Activated CD8-positive, alpha-beta T cell treated with anti-CD3 and anti-CD28 coated beads, Interleukin-2, amount 10 ng/mL, durations not matched to agents 7 days and 5 days (primary cell): ENCODE data around the gene RCC2. TPM values are rescaled to one million over a fixed set of nuclear protein-coding genes. Genes with fewer than 3 reads are reported as not detected.
"Not testable (repeated sequence)": the region's sequence is repeated elsewhere in the genome, so short reads cannot be mapped to it uniquely, and the experiment has no call there.

Source experiments
- ATAC-seq: fragments of 150-1000 bp; cut with Tn5 transposase; one replicate; pipeline ENCODE4 v1.10.0; 2021; ENCODE audit warnings: moderate library complexity
- CTCF ChIA-PET: fragments of 350-600 bp; sonication (Branson Sonifier 250); formaldehyde crosslinking; loops from one replicate; lab custom pipeline; 2021; ENCODE audit warnings: antibody characterized with exemption; lab: Charles Lee
- POLR2A ChIA-PET: fragments of 350-600 bp; sonication (Branson Sonifier 250); formaldehyde crosslinking; loops from one replicate; lab custom pipeline; 2021; ENCODE audit warnings: antibody characterized with exemption; lab: Charles Lee
- DNase-seq: peaks from one replicate; pipeline ENCODE4 v3.0.0-alpha.2; 2020
- H3K27ac Mint-ChIP-seq: one replicate; pipeline ENCODE4 v1.8.0; 2021; ENCODE audit warnings: mild to moderate bottlenecking, mixed read lengths
- H3K27me3 Mint-ChIP-seq: one replicate; pipeline ENCODE4 v1.8.0; 2021; ENCODE audit warnings: low read depth, mixed read lengths
- H3K36me3 Mint-ChIP-seq: one replicate; pipeline ENCODE4 v1.8.0; 2021; ENCODE audit warnings: low read depth, mixed read lengths
- H3K4me1 Mint-ChIP-seq: one replicate; pipeline ENCODE4 v1.8.0; 2021; ENCODE audit warnings: low read depth, mixed read lengths
- H3K4me3 Mint-ChIP-seq: one replicate; pipeline ENCODE4 v1.8.0; 2021; ENCODE audit warnings: mild to moderate bottlenecking, mixed read lengths
- H3K9me3 Mint-ChIP-seq: one replicate; pipeline ENCODE4 v1.8.0; 2022; ENCODE audit warnings: mixed read lengths; ENCODE audit not compliant: insufficient read depth
- total RNA-seq, 2 experiments: library from RNA; stranded (reverse); gene quantifications; one replicate each; pipeline ENCODE4 v1.2.3, GENCODE V29; 2021

Gene RCC2
- total RNA-seq = 100 to 1,000 TPM; 151 to 152 TPM

DNA sequence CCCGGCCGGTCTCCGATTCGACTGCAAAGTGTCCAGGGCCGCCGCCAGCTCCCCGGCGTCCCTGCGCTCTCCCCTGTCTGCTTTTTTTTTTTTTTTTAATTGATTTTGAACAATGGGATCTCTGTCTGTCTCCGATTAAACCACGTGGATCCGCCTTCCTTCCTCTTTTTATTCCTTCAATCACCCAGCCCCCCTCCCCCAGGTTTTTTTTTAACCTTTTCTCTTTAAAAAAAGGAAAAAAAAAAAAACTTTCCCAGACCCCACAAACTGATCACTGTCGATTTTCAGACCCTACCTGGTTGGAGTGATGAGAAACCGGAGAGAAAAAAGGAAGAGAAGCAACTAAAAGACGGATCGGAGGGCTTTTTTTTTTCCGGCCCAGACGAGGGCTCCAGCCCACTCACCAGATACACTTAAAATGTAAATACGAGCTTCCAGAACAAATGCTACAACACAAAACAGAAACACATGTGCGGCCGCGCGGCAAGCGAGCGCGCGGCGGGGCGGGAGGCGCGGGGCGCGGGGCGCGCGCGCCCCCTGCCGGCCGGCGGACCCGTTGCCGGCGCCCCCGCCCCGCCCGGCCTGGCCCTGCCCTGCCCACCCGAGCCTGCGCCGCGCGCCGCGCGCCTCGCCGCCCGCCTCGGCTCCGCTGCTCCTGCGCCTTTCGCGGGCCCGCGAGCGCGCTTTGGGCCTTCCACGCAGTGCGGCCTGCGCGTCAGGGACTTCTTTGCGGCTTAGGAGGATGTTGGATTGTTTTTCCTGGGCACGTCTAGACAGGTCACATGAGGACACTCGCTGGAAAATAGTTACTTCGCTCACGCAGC is at the start of gene RCC2:
RCC2 (minus strand) TSS at position 428 of the 824 bp plus-strand sequence. CDS start 1,163 bp downstream, outside the sequence.
- ChIA-PET CTCF (interaction anchor here (0.7 to 1.0 kb wide), 3 partner anchors 12 to 17 kb away, joined by 3 to 4 read pairs (median 3); no protein-coding TSS in a partner anchor), POLR2A (interaction anchor here (1.0 to 1.4 kb wide), 3 partner anchors 13 to 386 kb away, joined by 3 to 4 read pairs (median 3); partner anchors contain the start of gene SDHB)
- Mint-ChIP-seq H3K27me3 (no peaks in the 10 kb centered on the region), H3K4me3 (peak within 1 kb of the TSS; percentile 96), H3K4me1 (peaks cover 54% of the 10 kb centered on the region), H3K27ac (peak within 1 kb of the TSS; percentile 95), H3K9me3 (no peaks in the 10 kb centered on the region), H3K36me3 (peaks cover 28% of the 10 kb centered on the region)
- DNase-seq (peak; percentile 76), ATAC-seq (peak; percentile 78)

GRCh38 chr1:17486242-17486641 is 46.8 kb upstream of the RCC2 start:
- ChIA-PET CTCF (interaction anchor here (1.1 kb wide), 1 partner anchor 17 kb away, joined by 3 read pairs; no protein-coding TSS in a partner anchor), POLR2A (no interaction called here)
- no peaks in the 10 kb centered on the region for H3K36me3 Mint-ChIP-seq
- no peak for DNase-seq
- no peak for ATAC-seq
- H3K9me3 Mint-ChIP-seq = no peaks in the 10 kb centered on the region
- peaks cover 2% of the 10 kb centered on the region for H3K27me3 Mint-ChIP-seq
- no peak overlapping the region for H3K4me3 Mint-ChIP-seq
- H3K4me1 Mint-ChIP-seq = peaks cover 8% of the 10 kb centered on the region
- H3K27ac Mint-ChIP-seq = no peak overlapping the region

DNA sequence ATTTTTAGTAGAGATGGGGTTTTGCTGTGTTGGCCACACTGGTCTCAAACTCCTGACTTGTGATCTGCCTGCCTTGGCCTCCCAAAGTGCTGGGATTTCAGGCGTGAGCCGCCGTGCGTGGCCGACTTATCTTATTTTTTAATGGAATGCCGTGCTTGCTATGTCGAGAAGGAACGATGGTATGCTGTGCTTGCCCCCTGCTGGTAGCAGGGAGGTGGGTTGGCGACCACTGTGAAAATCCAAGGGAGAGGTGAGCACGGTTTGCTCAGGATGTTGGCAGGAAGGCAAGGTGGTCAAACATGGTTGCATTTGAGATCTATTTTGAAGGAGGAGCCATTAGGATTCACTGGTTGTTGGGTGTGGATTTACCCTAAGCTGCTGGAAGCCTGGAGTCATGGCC is 45.8 kb upstream of the RCC2 start:
- ChIA-PET POLR2A (no interaction called here), CTCF (no interaction called here)
- H3K4me3 Mint-ChIP-seq = no peak overlapping the region
- H3K36me3 Mint-ChIP-seq = no peaks in the 10 kb centered on the region
- ATAC-seq (no peak), DNase-seq (no peak)
- no peaks in the 10 kb centered on the region for H3K9me3 Mint-ChIP-seq
- H3K27me3 Mint-ChIP-seq = peaks cover 2% of the 10 kb centered on the region
- H3K4me1 Mint-ChIP-seq = peaks cover 8% of the 10 kb centered on the region
- no peak overlapping the region for H3K27ac Mint-ChIP-seq

DNA sequence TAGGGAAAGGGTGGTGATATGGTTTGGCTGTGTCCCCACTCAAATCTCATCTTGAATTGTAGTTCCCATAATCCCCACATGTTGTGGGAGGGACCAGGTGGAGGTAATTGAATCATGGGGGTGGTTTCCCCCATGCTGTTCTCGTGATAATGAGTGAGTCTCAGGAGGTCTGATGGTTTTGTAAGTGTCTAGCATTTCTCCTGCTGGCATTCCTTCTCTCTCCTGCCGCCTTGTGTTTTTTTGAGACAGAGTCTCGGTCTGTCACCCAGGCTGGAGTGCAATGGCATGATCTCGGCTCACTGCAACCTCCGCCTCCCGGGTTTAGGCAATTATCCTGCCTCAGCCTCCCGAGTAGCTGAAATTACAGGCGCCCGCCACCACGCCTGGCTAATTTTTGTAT is 42.5 kb upstream of the RCC2 start:
- H3K27me3 Mint-ChIP-seq, DNase-seq, H3K36me3 Mint-ChIP-seq, POLR2A ChIA-PET, H3K4me3 Mint-ChIP-seq, H3K9me3 Mint-ChIP-seq, CTCF ChIA-PET, H3K4me1 Mint-ChIP-seq, ATAC-seq, H3K27ac Mint-ChIP-seq: not testable (repeated sequence)

DNA sequence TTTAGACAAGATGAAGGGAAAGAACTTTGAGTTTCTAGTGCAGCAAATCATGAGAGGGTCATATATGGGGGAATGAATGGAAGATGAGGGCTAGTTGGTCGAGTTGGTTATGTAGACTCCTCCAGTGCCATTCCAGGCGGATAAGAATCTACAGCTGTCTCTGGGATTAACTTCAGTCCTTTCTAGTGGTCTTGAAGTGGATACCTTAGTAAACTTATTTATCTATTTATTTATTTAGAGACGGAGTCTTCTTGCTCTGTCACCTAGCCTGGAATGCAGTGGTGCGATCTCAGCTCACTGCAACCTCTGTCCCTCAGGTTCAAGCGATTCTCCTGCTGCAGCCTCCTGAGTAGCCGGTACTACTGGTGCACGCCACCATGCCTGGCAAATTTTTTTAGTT is 41.4 kb upstream of the RCC2 start:
- ChIA-PET CTCF (no interaction called here), POLR2A (no interaction called here)
- DNase-seq (no peak), ATAC-seq (no peak)
- Mint-ChIP-seq H3K4me3 (no peak overlapping the region), H3K4me1 (no peaks in the 10 kb centered on the region), H3K27ac (no peak overlapping the region), H3K9me3 (no peaks in the 10 kb centered on the region), H3K36me3 (no peaks in the 10 kb centered on the region), H3K27me3 (peaks cover 2% of the 10 kb centered on the region)

- CTCF ChIA-PET = no interaction called here
- H3K4me1 Mint-ChIP-seq = no peaks in the 10 kb centered on the region
- ATAC-seq (no peak), DNase-seq (no peak)
- no peak overlapping the region for H3K4me3 Mint-ChIP-seq
- H3K9me3 Mint-ChIP-seq = no peaks in the 10 kb centered on the region
- POLR2A ChIA-PET = no interaction called here
- no peaks in the 10 kb centered on the region for H3K36me3 Mint-ChIP-seq
- H3K27me3 Mint-ChIP-seq = no peaks in the 10 kb centered on the region
- H3K27ac Mint-ChIP-seq = no peak overlapping the region
Observed at GRCh38 chr1:17475752-17476151, 36.3 kb upstream of the RCC2 start.

- H3K4me1 Mint-ChIP-seq, H3K27me3 Mint-ChIP-seq, POLR2A ChIA-PET: not testable (repeated sequence)
Observed at GRCh38 chr1:17474836-17475555, 35.5 kb upstream of the RCC2 start.

DNA sequence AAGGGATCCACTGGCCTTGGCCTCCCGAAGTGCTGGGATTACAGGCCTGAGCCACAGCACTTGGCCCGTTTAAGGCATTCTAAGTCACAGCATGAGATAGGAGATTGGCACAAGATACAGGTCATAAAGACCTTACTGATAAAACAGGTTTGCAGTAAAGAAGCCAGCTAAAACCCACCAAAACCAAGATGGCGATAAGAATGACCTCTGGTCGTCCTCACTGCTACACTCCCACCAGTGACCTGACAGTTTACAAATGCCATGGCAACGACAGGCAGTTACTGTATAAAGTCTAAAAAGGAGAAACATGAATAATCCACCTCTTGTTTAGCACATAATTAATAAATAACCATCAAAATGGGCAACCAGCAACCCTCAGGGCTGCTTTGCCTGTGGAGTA is 33.3 kb upstream of the RCC2 start:
- no peak for ATAC-seq
- Mint-ChIP-seq H3K4me3 (no peak overlapping the region), H3K27ac (no peak overlapping the region), H3K36me3 (no peaks in the 10 kb centered on the region), H3K27me3 (no peaks in the 10 kb centered on the region), H3K9me3 (no peaks in the 10 kb centered on the region), H3K4me1 (no peaks in the 10 kb centered on the region)
- CTCF ChIA-PET = no interaction called here
- POLR2A ChIA-PET = no interaction called here
- DNase-seq = no peak

More at GRCh38 chr1:17474836-17475555, 35.5 kb upstream of the RCC2 start:
- H3K9me3 Mint-ChIP-seq, ATAC-seq, H3K4me3 Mint-ChIP-seq, CTCF ChIA-PET, H3K27ac Mint-ChIP-seq, H3K36me3 Mint-ChIP-seq, DNase-seq: not testable (repeated sequence)

DNA sequence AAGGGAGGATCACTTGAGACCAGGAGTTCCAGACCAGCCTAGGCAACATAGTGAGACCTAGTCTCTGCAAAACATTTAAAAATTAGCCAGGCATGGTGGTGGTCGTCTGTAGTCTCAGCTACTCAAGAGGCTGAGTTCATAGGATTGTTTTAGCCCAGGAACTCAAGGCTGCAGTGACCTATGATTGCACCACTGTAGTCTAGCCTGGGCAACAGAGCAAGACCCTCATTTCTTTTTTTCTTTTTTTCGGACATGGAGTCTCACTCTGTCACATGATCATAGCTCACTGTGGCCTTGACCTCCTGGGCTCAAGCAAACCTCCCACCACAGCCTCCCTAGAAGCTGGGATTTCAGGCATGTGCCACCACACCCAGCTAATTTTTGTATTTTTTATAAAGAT is 31.9 kb upstream of the RCC2 start:
- ChIA-PET CTCF (no interaction called here), POLR2A (no interaction called here)
- H3K9me3 Mint-ChIP-seq = no peaks in the 10 kb centered on the region
- ATAC-seq = no peak
- no peaks in the 10 kb centered on the region for H3K27me3 Mint-ChIP-seq
- no peaks in the 10 kb centered on the region for H3K36me3 Mint-ChIP-seq
- DNase-seq = no peak
- no peaks in the 10 kb centered on the region for H3K4me1 Mint-ChIP-seq
- no peak overlapping the region for H3K27ac Mint-ChIP-seq
- no peak overlapping the region for H3K4me3 Mint-ChIP-seq

- no peak overlapping the region for H3K27ac Mint-ChIP-seq
- ATAC-seq (no peak), DNase-seq (no peak)
- H3K4me1 Mint-ChIP-seq = no peaks in the 10 kb centered on the region
- H3K9me3 Mint-ChIP-seq = no peaks in the 10 kb centered on the region
- H3K4me3 Mint-ChIP-seq = no peak overlapping the region
- CTCF ChIA-PET = no interaction called here
- POLR2A ChIA-PET = no interaction called here
- H3K36me3 Mint-ChIP-seq = no peaks in the 10 kb centered on the region
- H3K27me3 Mint-ChIP-seq = no peaks in the 10 kb centered on the region
Observed at GRCh38 chr1:17470021-17470799, 30.7 kb upstream of the RCC2 start.

DNA sequence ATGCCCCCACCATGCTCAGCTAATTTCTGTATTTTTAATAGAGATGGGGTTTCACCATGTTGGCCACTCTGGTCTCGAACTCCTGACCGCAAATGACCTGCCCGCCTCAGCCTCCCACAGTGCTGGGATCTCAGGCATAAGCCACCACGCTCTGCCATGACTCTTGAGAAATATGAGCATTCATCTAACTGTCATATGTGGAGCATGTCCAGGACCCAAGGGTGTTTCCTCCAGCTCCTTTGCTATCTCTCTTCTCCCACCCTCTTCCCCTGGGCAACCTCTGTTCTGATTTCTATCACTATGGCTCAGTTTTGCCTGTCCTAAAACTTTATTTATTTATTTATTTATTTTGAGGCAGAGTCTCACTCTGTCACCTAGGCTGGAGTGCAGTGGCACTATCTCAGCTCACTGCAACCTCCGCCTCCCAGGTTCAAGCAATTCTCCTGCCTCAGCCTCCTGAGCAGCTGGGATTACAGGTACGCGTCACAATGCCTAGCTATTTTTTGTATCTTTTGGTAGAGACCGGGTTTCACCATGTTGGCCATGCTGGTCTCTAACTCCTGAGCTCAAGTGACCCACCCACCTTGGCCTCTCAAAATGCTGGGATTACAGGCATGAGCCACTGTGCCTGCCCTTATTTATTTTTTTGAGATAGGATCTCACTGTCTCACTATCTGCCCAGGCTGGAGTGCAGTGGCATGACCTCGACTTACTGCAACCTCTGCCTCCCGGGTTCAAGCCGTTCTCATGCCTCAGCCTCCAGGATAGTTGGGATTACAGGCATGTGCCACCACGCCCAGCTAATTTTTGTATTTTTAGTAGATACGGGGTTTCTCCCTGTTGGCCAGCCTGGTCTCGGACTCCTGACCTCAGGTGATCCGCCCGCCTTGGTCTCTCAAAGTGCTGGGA is 29.1 kb upstream of the RCC2 start:
- ATAC-seq, H3K27me3 Mint-ChIP-seq, POLR2A ChIA-PET, CTCF ChIA-PET, DNase-seq, H3K27ac Mint-ChIP-seq, H3K9me3 Mint-ChIP-seq, H3K4me3 Mint-ChIP-seq, H3K36me3 Mint-ChIP-seq, H3K4me1 Mint-ChIP-seq: not testable (repeated sequence)
